Measurements from ENCODE around the gene CENPC.
A peak's percentile ranks its signal among the peaks of the same experiment; 100 is the strongest.
"Not testable (repeated sequence)": the region's sequence is repeated elsewhere in the genome, so short reads cannot be mapped to it uniquely, and the experiment has no call there.

CENPC gene, protein sequence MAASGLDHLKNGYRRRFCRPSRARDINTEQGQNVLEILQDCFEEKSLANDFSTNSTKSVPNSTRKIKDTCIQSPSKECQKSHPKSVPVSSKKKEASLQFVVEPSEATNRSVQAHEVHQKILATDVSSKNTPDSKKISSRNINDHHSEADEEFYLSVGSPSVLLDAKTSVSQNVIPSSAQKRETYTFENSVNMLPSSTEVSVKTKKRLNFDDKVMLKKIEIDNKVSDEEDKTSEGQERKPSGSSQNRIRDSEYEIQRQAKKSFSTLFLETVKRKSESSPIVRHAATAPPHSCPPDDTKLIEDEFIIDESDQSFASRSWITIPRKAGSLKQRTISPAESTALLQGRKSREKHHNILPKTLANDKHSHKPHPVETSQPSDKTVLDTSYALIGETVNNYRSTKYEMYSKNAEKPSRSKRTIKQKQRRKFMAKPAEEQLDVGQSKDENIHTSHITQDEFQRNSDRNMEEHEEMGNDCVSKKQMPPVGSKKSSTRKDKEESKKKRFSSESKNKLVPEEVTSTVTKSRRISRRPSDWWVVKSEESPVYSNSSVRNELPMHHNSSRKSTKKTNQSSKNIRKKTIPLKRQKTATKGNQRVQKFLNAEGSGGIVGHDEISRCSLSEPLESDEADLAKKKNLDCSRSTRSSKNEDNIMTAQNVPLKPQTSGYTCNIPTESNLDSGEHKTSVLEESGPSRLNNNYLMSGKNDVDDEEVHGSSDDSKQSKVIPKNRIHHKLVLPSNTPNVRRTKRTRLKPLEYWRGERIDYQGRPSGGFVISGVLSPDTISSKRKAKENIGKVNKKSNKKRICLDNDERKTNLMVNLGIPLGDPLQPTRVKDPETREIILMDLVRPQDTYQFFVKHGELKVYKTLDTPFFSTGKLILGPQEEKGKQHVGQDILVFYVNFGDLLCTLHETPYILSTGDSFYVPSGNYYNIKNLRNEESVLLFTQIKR

DNA sequence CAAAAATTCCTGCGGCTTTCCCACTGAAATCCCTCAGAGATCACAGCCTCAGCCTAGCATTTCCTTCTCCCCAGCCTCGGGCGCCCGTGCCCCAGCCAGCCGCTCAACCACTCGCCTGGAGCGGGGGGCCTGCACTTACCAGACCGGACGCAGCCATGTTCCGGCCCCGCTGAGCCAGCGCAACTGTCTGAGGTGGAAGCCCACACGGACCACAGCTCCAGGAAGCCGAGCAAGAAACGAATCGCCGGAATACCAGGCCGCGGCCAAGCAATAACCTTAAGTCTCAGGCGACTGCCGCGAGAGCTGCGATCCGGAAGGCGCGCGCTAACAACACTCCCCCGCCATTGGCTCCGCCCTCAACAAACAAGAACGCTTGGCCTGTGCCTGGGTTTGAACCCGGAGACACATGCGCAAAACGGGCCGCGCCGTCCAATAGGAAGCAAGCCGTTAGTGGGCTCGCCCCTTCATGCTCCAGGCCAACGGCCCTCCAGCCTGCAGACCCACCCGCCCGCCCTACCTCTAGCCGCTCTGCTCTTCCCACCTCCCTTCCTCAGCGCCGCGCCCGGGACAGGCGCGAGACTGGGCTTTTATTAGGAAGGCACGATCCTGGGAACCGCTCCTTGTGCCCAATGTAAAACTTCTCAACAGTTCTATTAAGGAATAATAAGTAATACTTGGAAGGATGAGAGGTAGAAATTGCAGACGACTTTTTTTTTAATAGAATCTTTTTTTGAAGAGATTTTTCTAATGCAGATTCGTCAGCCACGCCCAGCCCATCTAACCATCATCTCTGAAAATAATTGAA is at the start of gene CENPC:
Gene CENPC, minus strand, starts transcription at position 305 of the 805 bp plus-strand sequence. Its CDS starts 148 bp downstream, at position 157.
- peak; percentile 89 for DNase-seq

DNA sequence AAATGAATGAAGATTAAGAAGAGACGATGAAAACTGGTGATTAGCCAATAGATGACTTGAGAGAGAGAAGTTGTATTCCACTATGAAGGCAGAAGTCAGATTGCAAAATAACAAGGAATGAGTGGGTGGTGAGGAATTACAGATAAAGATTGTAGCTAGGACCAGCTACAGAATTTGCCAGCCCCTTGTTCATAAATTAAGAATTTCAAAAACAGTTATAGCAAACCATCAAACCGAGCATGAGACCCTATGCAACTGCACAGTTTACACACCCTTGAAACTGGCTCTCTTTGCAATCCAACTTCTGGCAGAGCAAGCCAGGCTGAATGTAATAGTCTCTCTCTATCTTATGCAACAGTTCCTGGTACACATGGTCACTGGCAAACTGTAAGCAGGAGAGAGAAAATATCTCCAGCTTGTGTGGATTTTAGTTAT is 48.5 kb upstream of the CENPC start:
- DNase-seq = no peak

DNA sequence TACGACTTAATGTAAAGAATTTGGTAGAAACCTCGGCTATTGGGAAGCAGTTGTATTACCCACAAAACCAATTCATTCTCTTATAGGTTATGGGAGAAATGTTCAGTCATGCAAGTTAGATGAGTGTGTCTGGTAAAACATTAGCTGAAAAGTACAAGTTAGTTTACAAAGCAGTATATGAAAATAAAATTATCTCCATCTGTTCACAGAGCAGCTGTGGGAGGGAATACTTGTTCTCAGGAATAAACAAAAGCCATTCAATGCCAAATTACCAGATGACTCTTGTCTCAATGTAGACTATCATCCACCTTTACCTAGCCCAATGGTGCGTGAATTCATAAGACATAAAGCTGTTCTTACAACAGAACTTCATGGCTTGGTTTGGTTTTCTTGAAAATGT is 41.9 kb upstream of the CENPC start:
- DNase-seq = no peak

DNA sequence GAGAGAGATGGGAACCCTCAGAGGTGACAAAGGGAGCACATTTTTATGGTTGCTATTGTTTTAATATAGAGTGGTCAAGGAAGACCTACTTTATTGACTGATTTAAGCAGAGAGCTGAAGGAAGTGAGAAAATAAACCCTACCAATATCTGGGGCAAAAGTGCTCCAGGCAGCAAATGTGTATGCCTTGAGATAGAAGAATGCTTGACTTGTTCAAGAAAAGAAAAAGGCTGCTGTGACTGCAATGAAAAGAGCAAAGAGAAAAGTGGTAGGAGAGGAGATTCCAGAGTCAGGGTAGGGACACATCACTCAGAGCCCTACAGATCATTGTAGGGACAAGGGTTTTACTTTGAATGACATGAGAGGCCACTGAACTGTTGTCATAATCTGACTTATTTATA is 39.2 kb upstream of the CENPC start:
- DNase-seq = no peak

DNA sequence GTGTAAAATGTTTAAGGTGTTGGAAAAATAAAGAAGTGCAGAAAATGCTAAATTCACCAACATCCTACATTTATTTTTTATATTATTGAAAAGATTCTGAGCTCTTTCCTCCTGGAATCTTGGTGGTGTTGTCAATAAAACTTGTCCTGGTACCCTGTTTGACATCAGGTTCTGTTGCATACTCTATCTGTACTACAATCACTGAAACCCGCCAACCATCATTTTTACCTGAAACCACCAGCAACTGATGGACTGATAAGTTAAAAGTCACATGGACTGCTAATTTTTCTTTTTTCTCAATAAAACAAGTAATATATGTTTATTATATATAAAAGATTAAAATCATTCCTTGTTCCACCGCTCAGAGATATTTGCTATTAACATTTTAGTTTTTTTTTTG is 36.6 kb upstream of the CENPC start:
- DNase-seq = no peak

DNA sequence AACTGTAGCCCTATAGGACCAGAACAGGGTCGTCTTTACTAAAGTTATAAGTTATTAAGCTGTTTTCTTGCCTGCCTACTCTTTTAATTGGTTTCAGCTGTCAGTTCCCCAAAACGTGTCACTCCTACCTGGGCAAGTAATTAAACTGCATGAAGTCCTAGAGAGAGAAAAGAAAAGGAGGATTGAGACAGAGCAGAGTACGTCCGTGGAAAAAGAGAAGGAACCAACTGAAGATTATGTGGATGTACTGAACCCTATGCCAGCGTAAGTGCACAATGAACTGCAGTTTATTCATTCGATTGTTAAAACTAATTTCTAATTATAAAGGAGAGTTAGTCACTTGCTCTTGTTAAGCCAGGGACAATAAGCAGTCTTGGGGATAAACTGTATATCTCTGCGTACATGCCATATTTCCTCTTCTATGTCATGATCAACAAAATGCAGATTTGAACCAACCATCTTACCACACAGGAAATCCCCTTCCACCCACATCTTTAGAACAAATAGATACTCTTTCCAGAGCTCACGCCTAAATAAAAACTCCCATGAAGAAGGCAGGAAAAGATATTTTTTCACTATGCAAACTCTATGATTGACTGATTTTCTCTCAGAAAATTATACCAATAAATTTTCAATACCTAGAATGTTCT is 36.0 kb upstream of the CENPC start:
- no peak for DNase-seq

DNA sequence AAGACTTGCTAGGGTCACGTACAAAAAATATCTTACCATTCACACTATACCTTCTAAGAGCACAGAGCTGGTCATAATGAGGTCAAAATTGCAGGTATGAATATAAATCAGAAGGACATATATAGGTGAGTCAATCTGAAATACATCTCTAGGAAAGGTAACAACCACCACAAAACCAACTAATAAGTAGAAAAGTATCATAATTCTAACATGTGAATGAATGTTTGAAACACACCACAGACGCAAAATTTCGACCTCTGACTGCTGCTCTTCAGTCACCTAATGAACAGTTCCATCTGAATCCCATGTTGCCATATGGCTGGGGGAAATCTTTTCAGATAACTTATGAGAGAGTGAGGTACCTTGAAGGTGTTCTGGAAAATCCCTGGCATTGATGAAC is 35.3 kb upstream of the CENPC start:
- DNase-seq = no peak

DNA sequence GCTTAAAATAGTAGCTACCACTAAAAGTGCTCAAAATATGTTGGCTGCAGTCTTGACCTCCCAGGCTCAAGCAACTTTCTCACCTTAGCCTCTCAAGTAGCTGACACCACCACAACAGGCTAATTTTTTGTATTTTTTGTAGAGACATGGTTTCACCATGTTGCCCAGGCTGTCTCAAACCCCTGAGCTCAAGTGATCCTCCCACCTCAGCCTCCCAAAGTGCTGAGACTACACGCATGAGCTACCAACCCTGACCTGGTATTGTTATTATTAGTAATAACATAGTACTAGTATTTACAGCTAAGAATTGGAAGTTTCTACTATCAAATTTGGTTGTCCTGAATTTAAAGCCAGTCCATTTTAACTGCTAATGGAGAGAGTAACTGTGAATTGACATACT is 31.2 kb upstream of the CENPC start:
- no peak for DNase-seq

DNA sequence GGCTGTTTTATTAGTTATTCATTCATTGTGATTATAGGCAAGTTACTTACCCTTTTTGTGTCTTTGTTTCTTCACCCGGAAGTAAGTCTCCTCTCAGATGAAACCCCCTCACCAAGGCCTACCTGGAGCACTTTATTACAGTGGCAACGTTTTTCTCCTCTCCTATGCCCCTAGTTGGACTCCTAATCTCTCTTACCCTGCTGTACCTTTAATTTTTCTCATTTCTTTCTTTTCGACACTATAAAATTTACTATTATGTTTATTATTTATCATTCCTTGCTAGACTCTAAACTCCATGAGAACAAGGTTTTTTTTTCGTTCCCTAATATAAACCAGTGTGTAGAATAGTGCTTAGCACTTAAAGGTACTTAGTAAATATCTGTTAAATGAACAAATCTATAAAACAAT is 30.8 kb upstream of the CENPC start:
- peak; percentile 47 for DNase-seq

DNA sequence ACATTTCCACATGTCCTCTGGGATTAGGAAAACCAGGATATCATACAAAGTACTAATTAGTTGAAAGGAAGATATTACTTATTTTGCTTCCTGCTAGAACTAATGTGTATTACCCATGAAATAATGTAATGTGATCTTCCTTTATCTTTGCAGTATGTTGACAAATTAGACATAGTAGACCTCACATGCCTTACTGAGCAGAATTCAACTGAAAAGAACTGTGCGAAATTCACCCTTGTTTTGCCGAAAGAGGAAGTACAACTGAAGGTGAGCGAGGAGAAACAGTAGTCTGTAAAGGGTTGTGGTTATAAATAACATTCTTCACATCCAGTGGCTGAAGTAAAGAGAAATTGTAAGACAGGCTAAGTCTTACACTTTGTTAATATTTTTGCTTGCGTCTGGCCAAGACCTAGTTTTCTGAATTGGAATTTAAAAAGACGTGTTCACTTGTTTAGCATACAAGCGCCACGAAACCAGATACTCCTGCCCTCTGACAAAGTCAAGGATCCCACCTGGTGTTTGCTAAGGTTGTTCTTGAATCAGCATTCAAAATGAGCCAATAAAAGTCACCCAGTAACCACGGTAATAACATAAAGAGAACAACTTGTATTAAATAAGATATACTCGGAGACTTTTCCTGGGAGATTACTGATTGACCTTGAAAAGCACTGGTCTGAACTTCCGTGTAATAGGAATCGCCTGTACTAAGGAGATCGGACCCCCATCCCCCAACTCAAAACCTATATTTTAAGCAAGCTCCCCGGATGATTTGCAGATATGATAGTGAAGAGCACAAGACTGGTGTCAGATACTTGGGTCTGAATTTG is 30.1 kb upstream of the CENPC start:
- peak; percentile 58 for DNase-seq

DNA sequence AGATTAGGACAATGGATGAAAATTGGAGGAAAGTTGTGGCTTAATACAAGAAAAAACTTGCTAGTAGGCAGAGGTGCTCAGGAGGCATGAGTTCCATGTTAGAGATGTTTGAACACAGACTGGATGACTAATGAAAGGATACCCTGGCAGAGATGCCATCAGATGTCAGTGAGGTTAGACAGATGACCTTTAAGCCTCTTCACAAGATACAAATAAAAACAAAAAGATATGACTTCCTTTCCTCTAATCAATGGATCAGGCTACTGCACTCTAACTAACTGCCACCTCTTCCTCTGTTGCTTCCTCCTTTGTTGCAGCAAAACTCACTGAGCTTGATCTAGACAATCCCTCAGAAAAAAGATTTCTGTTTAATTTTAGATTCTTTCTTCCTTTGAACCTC is 27.9 kb upstream of the CENPC start:
- no peak for DNase-seq

DNA sequence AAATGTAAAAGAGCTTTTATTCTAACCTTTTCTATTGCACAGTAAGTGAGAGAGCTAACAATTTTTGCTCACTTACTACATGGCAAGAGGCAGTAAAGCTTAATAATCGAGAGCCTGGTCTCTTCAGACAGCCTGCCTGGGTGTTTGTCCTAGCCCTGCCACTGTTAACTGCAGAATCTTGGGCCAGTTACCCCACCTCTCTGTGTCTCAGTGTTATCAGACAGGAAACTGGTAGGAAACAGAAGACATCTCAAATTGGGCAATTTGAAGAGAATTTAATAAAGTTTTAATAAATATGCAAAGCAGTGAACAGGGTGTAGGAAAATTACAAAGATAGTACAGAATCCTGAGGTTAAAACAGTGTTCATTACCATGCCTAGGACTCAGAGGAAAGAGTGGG is 26.7 kb upstream of the CENPC start:
- no peak for DNase-seq

DNA sequence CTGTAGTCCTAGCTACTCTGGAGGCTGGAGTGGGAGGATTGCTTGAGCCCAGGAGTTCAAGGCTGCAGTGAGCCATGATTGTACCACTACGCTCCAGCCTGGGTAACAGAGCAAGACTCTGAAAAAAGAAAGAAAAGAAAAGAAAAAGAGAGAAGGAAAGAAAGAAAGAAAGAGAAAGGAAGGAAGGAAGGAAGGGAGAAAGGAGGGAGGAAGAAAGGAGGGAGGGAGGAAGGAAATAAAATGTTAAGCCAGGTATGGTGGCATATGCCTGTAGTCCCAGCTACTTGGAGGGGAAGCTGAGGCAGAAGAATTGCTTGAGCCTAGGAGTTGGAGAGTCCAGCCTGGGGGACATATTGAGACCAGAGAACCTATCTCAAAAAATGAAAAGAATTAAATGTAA is 25.2 kb upstream of the CENPC start:
- no peak for DNase-seq

DNA sequence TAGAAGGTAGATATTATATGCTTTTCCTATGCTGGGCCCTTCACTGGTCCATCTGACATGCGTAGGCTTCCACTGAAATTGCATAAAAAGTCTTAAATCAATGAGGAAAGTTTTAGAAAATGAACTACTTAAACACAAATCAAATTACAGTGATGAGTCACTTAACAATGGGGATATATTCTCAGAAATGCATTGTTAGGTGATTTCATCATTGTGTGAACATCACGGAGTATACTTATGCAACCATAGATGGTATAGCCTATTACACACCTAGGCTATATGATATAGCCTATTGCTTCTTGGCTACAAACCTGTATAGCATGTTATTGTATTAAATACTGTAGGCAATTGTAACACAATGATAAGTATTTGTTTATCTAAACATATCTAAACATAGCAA is 23.5 kb upstream of the CENPC start:
- no peak for DNase-seq

DNA sequence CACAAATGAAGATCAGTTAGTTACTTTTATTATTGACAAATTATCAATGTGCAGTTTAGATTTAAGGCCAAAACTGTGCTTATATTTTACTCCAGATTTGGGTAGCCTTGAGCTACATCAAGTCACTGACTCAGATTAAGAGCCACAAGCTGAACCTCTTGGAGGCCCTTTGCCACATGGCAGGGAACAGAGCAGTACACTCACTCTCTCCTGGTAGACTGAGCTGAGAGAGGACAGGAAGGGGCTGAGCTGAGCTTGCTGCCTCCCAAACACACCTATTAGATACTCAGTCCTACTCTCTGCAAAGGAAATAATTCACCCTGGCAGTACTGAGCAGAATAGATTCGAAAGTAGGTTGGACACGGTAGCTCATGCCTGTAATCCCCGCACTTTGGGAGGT is 21.0 kb upstream of the CENPC start:
- DNase-seq = no peak

DNA sequence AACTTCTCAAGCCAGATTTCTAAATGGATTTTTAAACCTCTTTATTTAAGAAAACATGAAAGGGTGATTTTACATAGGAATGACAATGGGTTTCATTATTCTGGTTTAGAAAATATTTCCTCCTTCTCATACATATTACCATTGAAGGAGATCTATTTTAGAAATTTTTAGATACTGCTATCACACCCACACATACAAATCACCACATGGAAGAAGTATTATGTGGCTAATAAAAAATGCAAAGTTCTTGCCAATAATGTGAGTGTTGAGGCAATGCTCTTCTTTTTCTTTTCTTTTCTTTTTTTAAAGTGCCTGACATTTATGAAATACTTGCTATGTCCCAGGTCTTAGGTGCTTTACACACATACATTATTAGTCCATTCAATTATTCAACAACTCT is 20.0 kb upstream of the CENPC start:
- no peak for DNase-seq

DNA sequence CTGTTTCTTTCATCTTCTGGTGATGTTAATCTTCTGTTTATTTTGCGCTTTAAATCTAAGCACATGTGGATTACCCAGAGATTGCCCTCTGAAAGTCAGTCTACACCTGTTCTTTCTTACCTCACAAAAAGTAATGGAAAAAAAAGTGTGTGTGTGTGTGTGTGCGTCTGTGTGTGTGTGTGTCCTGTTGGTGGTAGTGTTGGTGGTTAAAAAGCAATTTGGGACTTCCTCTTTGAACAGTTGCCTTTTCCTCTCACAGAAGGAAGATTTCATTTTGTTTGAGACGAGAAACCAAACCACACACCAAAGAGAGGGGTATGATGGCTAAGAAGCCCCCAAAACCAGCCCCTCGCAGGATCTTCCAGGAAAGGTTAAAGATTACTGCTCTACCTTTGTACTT is 13.2 kb upstream of the CENPC start, which contains the start of gene STAP1:
Gene STAP1, plus strand, starts transcription at position 235 of the 400 bp plus-strand sequence. Its CDS starts 83 bp downstream, at position 318.
- DNase-seq = no peak

DNA sequence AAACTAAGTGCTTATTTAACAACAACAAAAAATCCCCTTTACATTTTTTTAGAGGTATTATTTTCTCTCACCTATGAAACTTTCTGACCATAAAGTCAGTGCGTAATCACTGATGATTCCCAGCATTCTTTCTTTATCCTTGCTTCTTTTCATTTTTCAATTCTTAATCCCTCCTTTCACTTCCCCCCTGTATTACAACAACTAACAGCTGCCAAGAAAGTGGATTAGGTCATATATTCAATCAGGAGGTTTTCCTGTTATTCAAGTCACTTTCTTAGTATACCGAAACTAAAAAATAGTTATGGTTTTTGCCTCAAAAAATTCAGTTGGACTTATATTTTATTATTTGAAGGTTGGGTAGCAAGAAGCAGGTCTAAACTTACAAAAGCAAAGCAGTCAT is 11.1 kb upstream of the CENPC start:
- no peak for DNase-seq

DNA sequence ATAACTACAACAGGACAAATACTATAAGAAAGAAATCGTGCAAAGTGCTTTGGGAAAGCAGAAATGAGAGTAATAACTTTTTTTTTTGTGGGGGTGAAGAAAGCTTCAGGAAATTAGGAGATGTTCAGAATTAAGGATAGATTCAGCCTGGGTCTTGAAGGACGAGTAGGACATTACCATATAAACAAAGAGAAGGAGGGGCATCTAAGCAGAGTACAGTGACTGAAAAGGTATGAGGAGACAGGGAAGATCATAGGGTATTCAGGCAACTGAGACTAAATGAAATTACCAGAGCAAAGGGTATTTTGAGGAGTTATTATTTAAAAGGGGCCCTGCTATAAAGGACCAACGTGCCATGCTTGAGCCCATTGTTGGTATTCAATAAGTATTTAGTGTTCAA is 10.1 kb upstream of the CENPC start:
- DNase-seq = no peak

DNA sequence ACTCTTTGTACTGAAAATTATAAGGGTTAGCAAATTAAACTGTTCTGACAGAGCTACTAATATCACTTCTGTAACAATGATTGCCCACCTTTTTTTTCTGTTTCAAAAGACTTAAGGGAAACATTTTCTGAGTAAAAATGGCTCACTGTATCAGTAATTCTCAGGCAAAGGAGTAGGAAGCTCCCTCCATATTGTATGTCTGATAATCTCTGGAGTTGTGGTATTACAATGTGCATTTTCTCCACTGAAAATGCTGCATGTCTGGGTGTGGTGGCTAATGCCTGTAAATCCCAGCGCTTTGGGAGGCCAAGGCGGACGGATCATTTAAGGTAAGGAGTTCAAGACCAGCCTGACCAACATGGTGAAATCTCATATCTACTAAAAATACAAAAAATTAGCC is 8.8 kb upstream of the CENPC start:
- no peak for DNase-seq

DNA sequence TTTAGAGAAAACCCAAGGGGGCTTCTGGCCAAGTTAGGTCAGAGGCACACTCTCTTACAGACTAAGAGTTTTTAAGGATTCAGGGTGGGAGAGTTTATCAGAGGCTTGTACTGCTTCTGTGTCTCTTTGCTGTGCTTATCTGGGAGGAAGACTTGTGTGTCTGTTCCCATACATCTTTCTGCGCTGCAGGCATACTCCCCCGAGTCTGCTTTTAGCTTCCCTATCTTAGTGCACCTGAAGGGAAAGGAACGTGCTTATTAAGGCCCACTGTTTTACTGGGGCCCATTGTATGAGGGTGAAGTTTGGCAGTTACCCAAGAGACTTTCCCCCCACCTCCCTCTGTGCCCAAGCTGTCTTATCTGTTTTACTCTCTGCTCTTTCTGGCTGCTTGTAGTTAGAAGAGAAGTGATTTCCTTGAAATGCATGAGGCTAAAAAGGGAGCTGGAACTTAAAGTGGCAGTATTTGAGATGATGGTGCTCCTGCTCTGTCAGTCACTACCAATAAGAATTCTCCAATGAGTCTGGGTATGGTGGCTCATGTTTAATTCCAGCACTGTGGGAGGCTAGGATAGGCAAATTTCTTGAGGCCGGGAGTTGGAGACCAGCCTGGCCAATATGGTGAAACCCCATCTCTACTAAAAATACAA is 7.0 kb upstream of the CENPC start:
- DNase-seq = not testable (repeated sequence)
